HepG2 (cell line): ENCODE results near the gene C19orf18. TPM values are rescaled to one million over a fixed set of nuclear protein-coding genes. Genes with fewer than 3 reads are reported as not detected.

Source experiments
- ESRRA ChIP-seq: sonication (generic); formaldehyde crosslinking; IDR thresholded peaks from 2 replicates; pipeline ENCODE4 v1.5.1; 2020; ENCODE audit warnings: mild to moderate bottlenecking, low read depth, missing genetic modification reagents
- ISX ChIP-seq: sonication (generic); formaldehyde crosslinking; conservative IDR thresholded peaks from 2 replicates; pipeline ENCODE4 v1.5.0; 2020; ENCODE audit warnings: missing genetic modification reagents
- KDM4B ChIP-seq: sonication (generic); formaldehyde crosslinking; IDR thresholded peaks from 2 replicates; pipeline ENCODE4 v1.4.0; 2020; ENCODE audit warnings: missing genetic modification reagents
- PAWR ChIP-seq: sonication (generic); formaldehyde crosslinking; IDR thresholded peaks from 2 replicates; pipeline ENCODE4 v1.4.0; 2020; ENCODE audit warnings: missing genetic modification reagents, mild to moderate bottlenecking, borderline replicate concordance
- PCBP1 ChIP-seq: fragments of 200-400 bp; formaldehyde crosslinking; IDR thresholded peaks from 2 replicates; pipeline ENCODE4 v1.6.1; 2017; ENCODE audit warnings: mild to moderate bottlenecking, low read depth, low read length, borderline replicate concordance
- PRMT3 ChIP-seq: sonication (generic); formaldehyde crosslinking; IDR thresholded peaks from 2 replicates; pipeline ENCODE4 v1.8.1; 2022; ENCODE audit warnings: low read depth, mild to moderate bottlenecking, moderate library complexity, missing genetic modification reagents, borderline replicate concordance
- TARDBP ChIP-seq: sonication (generic); formaldehyde crosslinking; IDR thresholded peaks from 2 replicates; pipeline ENCODE4 v1.8.0; 2022; ENCODE audit warnings: mild to moderate bottlenecking, missing genetic modification reagents
- XRCC5 ChIP-seq: fragments of 200-400 bp; formaldehyde crosslinking; optimal IDR thresholded peaks from 2 replicates; pipeline ENCODE3; 2017; ENCODE audit warnings: mild to moderate bottlenecking, low read length
- ZFP90 ChIP-seq: sonication (generic); formaldehyde crosslinking; IDR thresholded peaks from 2 replicates; pipeline ENCODE4 v1.8.0; 2022; ENCODE audit warnings: missing genetic modification reagents, mild to moderate bottlenecking, inconsistent platforms, borderline replicate concordance
- ZNF34 ChIP-seq: sonication (generic); formaldehyde crosslinking; IDR thresholded peaks from 2 replicates; pipeline ENCODE4 v1.4.0; 2020; ENCODE audit warnings: mild to moderate bottlenecking, missing genetic modification reagents, borderline replicate concordance
- ZNF605 ChIP-seq: sonication (generic); formaldehyde crosslinking; IDR thresholded peaks from 2 replicates; pipeline ENCODE4 v1.8.0; 2022; ENCODE audit warnings: mild to moderate bottlenecking, missing genetic modification reagents
- ZNF614 ChIP-seq: IDR thresholded peaks from 2 replicates; pipeline ENCODE4 v1.6.1; 2018; ENCODE audit warnings: missing biosample characterization, missing genetic modification reagents, inconsistent platforms, borderline replicate concordance
- ZNF652 ChIP-seq: IDR thresholded peaks from 2 replicates; pipeline ENCODE4 v1.6.1; 2016; ENCODE audit warnings: low read depth, borderline replicate concordance
- ZNF678 ChIP-seq: sonication (generic); formaldehyde crosslinking; IDR thresholded peaks from 2 replicates; pipeline ENCODE4 v1.4.0; 2020; ENCODE audit warnings: mild to moderate bottlenecking, missing genetic modification reagents
- ZNF792 ChIP-seq: IDR thresholded peaks from 2 replicates; pipeline ENCODE4 v1.6.1; 2016
- polyA plus RNA-seq, 8 experiments: library from polyadenylated mRNA; depleted of rRNA in 3 of 8; stranded (reverse) in 7 of 8; unstranded in 1 of 8; fragments of >200 nt; fragmentation: Illumina TruSeq in 4 of 8; extraction: Trizol in 4 of 8; gene quantifications; 2 replicates each; pipeline versions ENCODE4 v1.2.1 to v1.2.3, GENCODE V29; 2011 to 2016; ENCODE audit warnings: low read depth in 4 of 8, missing spikeins in 1 of 8, mixed read lengths in 1 of 8; ENCODE audit not compliant: insufficient read depth in 1 of 8
- total RNA-seq, 5 experiments: library from RNA; depleted of rRNA; stranded (reverse); fragments of >200 nt; fragmentation: Illumina TruSeq; extraction: Trizol; gene quantifications; 2 replicates each; pipeline ENCODE4 v1.2.3, GENCODE V29; 2016; ENCODE audit warnings: low read depth in 1 of 5
- TF ChIP-seq, protein P1 (sequence below): sonication (generic); formaldehyde crosslinking; IDR thresholded peaks from 2 replicates; pipeline ENCODE4 v1.4.0; 2020; ENCODE audit warnings: missing genetic modification reagents, borderline replicate concordance
- TF ChIP-seq, protein P2 (sequence below): sonication (generic); formaldehyde crosslinking; IDR thresholded peaks from 2 replicates; pipeline ENCODE4 v1.4.0; 2020; ENCODE audit warnings: missing genetic modification reagents, borderline replicate concordance
- TF ChIP-seq, protein P3 (sequence below): IDR thresholded peaks from 2 replicates; pipeline ENCODE4 v1.6.1; 2016; ENCODE audit warnings: low read depth, missing genetic modification reagents, missing compliant biosample characterization

The C19orf18 gene
- total and polyA plus RNA-seq, 2 of the 13 experiments (the other 11 are each of a cell fraction or from before 2014, with no cell fraction given): 0.38 to 0.55 TPM

DNA sequence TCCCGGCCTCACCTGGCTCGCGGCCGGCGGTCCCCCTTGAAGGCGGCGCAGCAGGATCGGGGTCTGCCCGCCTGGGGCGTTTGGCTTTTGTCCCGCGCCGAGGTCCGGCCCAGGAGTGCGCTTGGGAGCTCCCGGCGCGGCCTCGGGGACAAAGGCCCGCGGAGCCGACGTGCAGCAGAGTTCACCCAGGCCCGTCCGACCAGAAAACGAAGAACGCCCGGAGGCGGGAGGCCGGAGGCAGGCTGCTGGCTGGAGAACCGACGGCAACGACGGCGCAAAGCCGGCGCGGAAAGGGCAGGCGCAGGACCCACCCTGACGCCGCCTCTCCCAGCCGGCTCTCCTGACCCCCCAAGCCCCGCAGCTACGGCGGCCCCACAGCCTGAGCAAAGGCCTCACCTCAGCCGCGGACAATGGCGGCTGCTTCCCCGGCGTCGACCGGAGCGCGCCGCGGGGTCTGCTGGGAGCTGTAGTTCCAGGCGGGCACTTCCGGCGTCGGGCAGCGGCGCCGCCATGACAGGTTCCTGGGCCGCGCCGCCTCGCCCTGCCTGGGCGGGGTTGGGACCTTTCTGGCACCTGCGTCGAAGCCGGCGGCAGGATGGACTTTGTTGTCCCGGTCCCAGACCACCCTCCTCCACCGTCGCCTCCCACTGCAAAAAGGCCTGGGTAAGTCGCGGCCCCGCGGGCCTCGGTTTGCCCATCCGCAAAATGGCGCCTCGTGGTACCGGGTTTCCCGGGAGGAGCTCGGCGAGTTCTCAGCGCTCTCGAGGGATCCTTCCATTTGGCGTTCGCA lies 28.2 kb upstream of the C19orf18 start, which contains the start of gene ZNF606 (continued):
- TF ChIP-seq, protein P1, sequence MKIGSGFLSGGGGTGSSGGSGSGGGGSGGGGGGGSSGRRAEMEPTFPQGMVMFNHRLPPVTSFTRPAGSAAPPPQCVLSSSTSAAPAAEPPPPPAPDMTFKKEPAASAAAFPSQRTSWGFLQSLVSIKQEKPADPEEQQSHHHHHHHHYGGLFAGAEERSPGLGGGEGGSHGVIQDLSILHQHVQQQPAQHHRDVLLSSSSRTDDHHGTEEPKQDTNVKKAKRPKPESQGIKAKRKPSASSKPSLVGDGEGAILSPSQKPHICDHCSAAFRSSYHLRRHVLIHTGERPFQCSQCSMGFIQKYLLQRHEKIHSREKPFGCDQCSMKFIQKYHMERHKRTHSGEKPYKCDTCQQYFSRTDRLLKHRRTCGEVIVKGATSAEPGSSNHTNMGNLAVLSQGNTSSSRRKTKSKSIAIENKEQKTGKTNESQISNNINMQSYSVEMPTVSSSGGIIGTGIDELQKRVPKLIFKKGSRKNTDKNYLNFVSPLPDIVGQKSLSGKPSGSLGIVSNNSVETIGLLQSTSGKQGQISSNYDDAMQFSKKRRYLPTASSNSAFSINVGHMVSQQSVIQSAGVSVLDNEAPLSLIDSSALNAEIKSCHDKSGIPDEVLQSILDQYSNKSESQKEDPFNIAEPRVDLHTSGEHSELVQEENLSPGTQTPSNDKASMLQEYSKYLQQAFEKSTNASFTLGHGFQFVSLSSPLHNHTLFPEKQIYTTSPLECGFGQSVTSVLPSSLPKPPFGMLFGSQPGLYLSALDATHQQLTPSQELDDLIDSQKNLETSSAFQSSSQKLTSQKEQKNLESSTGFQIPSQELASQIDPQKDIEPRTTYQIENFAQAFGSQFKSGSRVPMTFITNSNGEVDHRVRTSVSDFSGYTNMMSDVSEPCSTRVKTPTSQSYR (CRISPR knock-in tag): no peak
- TF ChIP-seq KDM4B (CRISPR knock-in tag) (no peak), ZNF652 (no peak), ZNF34 (CRISPR knock-in tag) (no peak), ISX (CRISPR knock-in tag) (no peak; the same call in 1 of the 2 replicates), ZNF678 (CRISPR knock-in tag) (0 out of 2 replicates have a peak, but pooled peaks have one; percentile 65), ZNF792 (no peak; the same call in none of the 2 replicates), ZNF614 (CRISPR knock-in tag) (peak; percentile 59; the same call in 1 of the 2 replicates), PCBP1 (no peak), PAWR (no peak), ZNF605 (CRISPR knock-in tag) (peak; percentile 93), XRCC5 (no peak), PRMT3 (CRISPR knock-in tag) (no peak), TARDBP (CRISPR knock-in tag) (peak; percentile 46; the same call in 1 of the 2 replicates), ESRRA (no peak), ZFP90 (CRISPR knock-in tag) (no peak; the same call in 1 of the 2 replicates)
- TF ChIP-seq, protein P2, sequence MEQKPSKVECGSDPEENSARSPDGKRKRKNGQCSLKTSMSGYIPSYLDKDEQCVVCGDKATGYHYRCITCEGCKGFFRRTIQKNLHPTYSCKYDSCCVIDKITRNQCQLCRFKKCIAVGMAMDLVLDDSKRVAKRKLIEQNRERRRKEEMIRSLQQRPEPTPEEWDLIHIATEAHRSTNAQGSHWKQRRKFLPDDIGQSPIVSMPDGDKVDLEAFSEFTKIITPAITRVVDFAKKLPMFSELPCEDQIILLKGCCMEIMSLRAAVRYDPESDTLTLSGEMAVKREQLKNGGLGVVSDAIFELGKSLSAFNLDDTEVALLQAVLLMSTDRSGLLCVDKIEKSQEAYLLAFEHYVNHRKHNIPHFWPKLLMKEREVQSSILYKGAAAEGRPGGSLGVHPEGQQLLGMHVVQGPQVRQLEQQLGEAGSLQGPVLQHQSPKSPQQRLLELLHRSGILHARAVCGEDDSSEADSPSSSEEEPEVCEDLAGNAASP (CRISPR knock-in tag): peak; percentile 56; the same call in 1 of the 2 replicates
- TF ChIP-seq, protein P3, sequence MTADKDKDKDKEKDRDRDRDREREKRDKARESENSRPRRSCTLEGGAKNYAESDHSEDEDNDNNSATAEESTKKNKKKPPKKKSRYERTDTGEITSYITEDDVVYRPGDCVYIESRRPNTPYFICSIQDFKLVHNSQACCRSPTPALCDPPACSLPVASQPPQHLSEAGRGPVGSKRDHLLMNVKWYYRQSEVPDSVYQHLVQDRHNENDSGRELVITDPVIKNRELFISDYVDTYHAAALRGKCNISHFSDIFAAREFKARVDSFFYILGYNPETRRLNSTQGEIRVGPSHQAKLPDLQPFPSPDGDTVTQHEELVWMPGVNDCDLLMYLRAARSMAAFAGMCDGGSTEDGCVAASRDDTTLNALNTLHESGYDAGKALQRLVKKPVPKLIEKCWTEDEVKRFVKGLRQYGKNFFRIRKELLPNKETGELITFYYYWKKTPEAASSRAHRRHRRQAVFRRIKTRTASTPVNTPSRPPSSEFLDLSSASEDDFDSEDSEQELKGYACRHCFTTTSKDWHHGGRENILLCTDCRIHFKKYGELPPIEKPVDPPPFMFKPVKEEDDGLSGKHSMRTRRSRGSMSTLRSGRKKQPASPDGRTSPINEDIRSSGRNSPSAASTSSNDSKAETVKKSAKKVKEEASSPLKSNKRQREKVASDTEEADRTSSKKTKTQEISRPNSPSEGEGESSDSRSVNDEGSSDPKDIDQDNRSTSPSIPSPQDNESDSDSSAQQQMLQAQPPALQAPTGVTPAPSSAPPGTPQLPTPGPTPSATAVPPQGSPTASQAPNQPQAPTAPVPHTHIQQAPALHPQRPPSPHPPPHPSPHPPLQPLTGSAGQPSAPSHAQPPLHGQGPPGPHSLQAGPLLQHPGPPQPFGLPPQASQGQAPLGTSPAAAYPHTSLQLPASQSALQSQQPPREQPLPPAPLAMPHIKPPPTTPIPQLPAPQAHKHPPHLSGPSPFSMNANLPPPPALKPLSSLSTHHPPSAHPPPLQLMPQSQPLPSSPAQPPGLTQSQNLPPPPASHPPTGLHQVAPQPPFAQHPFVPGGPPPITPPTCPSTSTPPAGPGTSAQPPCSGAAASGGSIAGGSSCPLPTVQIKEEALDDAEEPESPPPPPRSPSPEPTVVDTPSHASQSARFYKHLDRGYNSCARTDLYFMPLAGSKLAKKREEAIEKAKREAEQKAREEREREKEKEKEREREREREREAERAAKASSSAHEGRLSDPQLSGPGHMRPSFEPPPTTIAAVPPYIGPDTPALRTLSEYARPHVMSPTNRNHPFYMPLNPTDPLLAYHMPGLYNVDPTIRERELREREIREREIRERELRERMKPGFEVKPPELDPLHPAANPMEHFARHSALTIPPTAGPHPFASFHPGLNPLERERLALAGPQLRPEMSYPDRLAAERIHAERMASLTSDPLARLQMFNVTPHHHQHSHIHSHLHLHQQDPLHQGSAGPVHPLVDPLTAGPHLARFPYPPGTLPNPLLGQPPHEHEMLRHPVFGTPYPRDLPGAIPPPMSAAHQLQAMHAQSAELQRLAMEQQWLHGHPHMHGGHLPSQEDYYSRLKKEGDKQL (CRISPR knock-in tag): no peak
